HepG2 (cell line): Measurements from ENCODE around the gene DPH5. TPM values are rescaled to one million over a fixed set of nuclear protein-coding genes. Genes with fewer than 3 reads are reported as not detected.

ENCODE experiments used
- ATAC-seq: fragments of 200-7000 bp; cut with Tn5 transposase; 3 replicates; pipeline ENCODE4 v1.9.1; 2020; ENCODE audit warnings: mild to moderate bottlenecking, moderate library complexity
- BruUV-seq: library from RNA; stranded (reverse); fragments of 400-500 nt; replicated peaks from 2 replicates; lab custom pipeline; 2021; lab: Mats Ljungman, UMichigan
- CTCF ChIA-PET: fragments of 300-600 bp; formaldehyde crosslinking; extraction: SDS; loops from one replicate; lab custom pipeline; 2021; ENCODE audit warnings: low total read pairs, inconsistent platforms, low intra/inter-chr PET ratio; lab: Yijun Ruan, JAX
- POLR2A ChIA-PET: fragments of 350-600 bp; sonication (Branson Sonifier 250); formaldehyde crosslinking; loops from one replicate; lab custom pipeline; 2020; ENCODE audit warnings: antibody characterized with exemption, inconsistent platforms; lab: Yijun Ruan, JAX
- DNase-seq: peaks from one replicate; pipeline ENCODE4 v3.0.0-alpha.2; 2015; ENCODE audit warnings: low spot score
- FAIRE-seq: peaks from 3 replicates; lab custom pipeline; 2011; peaks lifted over from hg19 to GRCh38; lab: Jason Lieb, UNC
- H2AFZ ChIP-seq: one replicate; pipeline ENCODE4 v1.6.1; 2011; ENCODE audit warnings: low read length, inconsistent platforms
- H3K27ac ChIP-seq: fragments of 300-600 bp; 3 replicates; pipeline ENCODE4 v1.8.0; 2011; ENCODE audit warnings: mixed run types, mild to moderate bottlenecking, mixed read lengths, low read length, inconsistent platforms; ENCODE audit not compliant: insufficient read depth; ENCODE audit errors: extremely low read length
- H3K27me3 ChIP-seq, 2 experiments: fragments of 200-600 bp in 1 of 2; 2 replicates in 1 of 2; 3 replicates in 1 of 2; pipeline versions ENCODE4 v1.6.0 to v1.8.0; 2011; ENCODE audit warnings: low read length in 2 of 2, mild to moderate bottlenecking in 2 of 2, moderate library complexity in 2 of 2, inconsistent platforms in 1 of 2; ENCODE audit not compliant: insufficient read depth in 2 of 2, control insufficient read depth in 1 of 2
- H3K36me3 ChIP-seq, 2 experiments: fragments of 200-600 bp in 1 of 2; replicated peaks in 1 of 2; 2 replicates in 1 of 2; 3 replicates in 1 of 2; pipeline versions ENCODE4 v1.5.1 to v1.8.0; 2011; ENCODE audit warnings: low read length in 2 of 2, inconsistent platforms in 1 of 2; ENCODE audit not compliant: insufficient read depth in 2 of 2, control insufficient read depth in 1 of 2
- H3K4me1 ChIP-seq: 2 replicates; pipeline ENCODE4 v1.5.1; 2012; ENCODE audit warnings: low read length, inconsistent platforms; ENCODE audit not compliant: insufficient read depth
- H3K4me2 ChIP-seq: 2 replicates; pipeline ENCODE4 v1.6.0; 2011; ENCODE audit warnings: low read depth, low read length, inconsistent platforms
- H3K4me3 ChIP-seq, 3 experiments: fragments of 200-600 bp in 1 of 3; sonication (generic), shearing (Covaris generic) in 1 of 3; replicated peaks in 1 of 3; 2 replicates each; pipeline ENCODE4 v1.5.1; 2011 to 2016; ENCODE audit warnings: low read length in 3 of 3, inconsistent platforms in 2 of 3, low read depth in 2 of 3, mild to moderate bottlenecking in 2 of 3, control low read depth in 1 of 3, mixed read lengths in 1 of 3; ENCODE audit not compliant: insufficient read depth in 1 of 3
- H3K79me2 ChIP-seq: one replicate; pipeline ENCODE4 v1.6.1; 2011; ENCODE audit warnings: low read length, inconsistent platforms; ENCODE audit not compliant: insufficient read depth
- H3K9ac ChIP-seq: 2 replicates; pipeline ENCODE4 v1.6.0; 2011; ENCODE audit warnings: mild to moderate bottlenecking, low read depth, low read length, inconsistent platforms; ENCODE audit not compliant: insufficient read depth
- H3K9me3 ChIP-seq: 2 replicates; pipeline ENCODE4 v1.5.1; 2012; ENCODE audit warnings: mild to moderate bottlenecking, low read length
- H4K20me1 ChIP-seq: 2 replicates; pipeline ENCODE4 v1.6.0; 2011; ENCODE audit warnings: inconsistent platforms, mild to moderate bottlenecking, low read length, moderate library complexity; ENCODE audit not compliant: insufficient read depth
- ERF ChIP-seq: IDR thresholded peaks from 2 replicates; pipeline ENCODE4 v1.6.1; 2018; ENCODE audit warnings: missing biosample characterization, missing genetic modification reagents
- KDM4B ChIP-seq: sonication (generic); formaldehyde crosslinking; IDR thresholded peaks from 2 replicates; pipeline ENCODE4 v1.4.0; 2020; ENCODE audit warnings: missing genetic modification reagents
- KMT2A ChIP-seq: sonication (generic); formaldehyde crosslinking; IDR thresholded peaks from 2 replicates; pipeline ENCODE4 v1.4.0; 2020; ENCODE audit warnings: missing genetic modification reagents
- MEIS2 ChIP-seq: sonication (generic); formaldehyde crosslinking; IDR thresholded peaks from 2 replicates; pipeline ENCODE4 v1.9.0; 2021; ENCODE audit warnings: mild to moderate bottlenecking, missing genetic modification reagents
- NFE2 ChIP-seq: sonication (generic); formaldehyde crosslinking; IDR thresholded peaks from 2 replicates; pipeline ENCODE4 v1.4.0; 2020; ENCODE audit warnings: missing genetic modification reagents
- NFIB ChIP-seq: sonication (generic); formaldehyde crosslinking; IDR thresholded peaks from 2 replicates; pipeline ENCODE4 v1.9.0; 2021; ENCODE audit warnings: missing genetic modification reagents, mild to moderate bottlenecking, borderline replicate concordance
- THRA ChIP-seq: sonication (generic); formaldehyde crosslinking; IDR thresholded peaks from 2 replicates; pipeline ENCODE4 v1.4.0; 2020; ENCODE audit warnings: missing genetic modification reagents, borderline replicate concordance
- ZNF333 ChIP-seq: sonication (generic); formaldehyde crosslinking; IDR thresholded peaks from 2 replicates; pipeline ENCODE4 v1.4.0; 2020; ENCODE audit warnings: mild to moderate bottlenecking, missing genetic modification reagents, borderline replicate concordance
- ZNF382 ChIP-seq: sonication (generic); formaldehyde crosslinking; IDR thresholded peaks from 2 replicates; pipeline ENCODE4 v1.5.0; 2020; ENCODE audit warnings: missing genetic modification reagents, mild to moderate bottlenecking, borderline replicate concordance
- ZNF510 ChIP-seq: sonication (generic); formaldehyde crosslinking; IDR thresholded peaks from 2 replicates; pipeline ENCODE4 v1.4.0; 2020; ENCODE audit warnings: low read depth, mild to moderate bottlenecking, missing genetic modification reagents
- ZNF605 ChIP-seq: sonication (generic); formaldehyde crosslinking; IDR thresholded peaks from 2 replicates; pipeline ENCODE4 v1.8.0; 2022; ENCODE audit warnings: mild to moderate bottlenecking, missing genetic modification reagents
- WGBS: methylation state at CpG from one replicate; pipeline ENCODE4 v1.1.6; 2017; ENCODE audit warnings: low lambda C conversion rate; 5-methylcytosine and 5-hydroxymethylcytosine counted together
- in situ Hi-C: cut with HindIII; loops from 2 replicates; pipeline ENCODE4 v1.10.0; 2017; ENCODE audit warnings: low pct_unique_long_range_greater_than_20kb; ENCODE audit not compliant: extremely low pct_ligation_motif_present
- intact Hi-C: fragments of 100-400 bp; cut with micrococcal nuclease; formaldehyde crosslinking; loops from one replicate; pipeline ENCODE4 v1.10.0; 2022; ENCODE audit not compliant: unreplicated experiment
- polyA plus RNA-seq, 8 experiments: library from polyadenylated mRNA; depleted of rRNA in 3 of 8; stranded (reverse) in 7 of 8; unstranded in 1 of 8; fragments of >200 nt; fragmentation: Illumina TruSeq in 4 of 8; extraction: Trizol in 4 of 8; gene quantifications; 2 replicates each; pipeline versions ENCODE4 v1.2.1 to v1.2.3, GENCODE V29; 2011 to 2016; ENCODE audit warnings: low read depth in 4 of 8, missing spikeins in 1 of 8, mixed read lengths in 1 of 8; ENCODE audit not compliant: insufficient read depth in 1 of 8
- total RNA-seq, 5 experiments: library from RNA; depleted of rRNA; stranded (reverse); fragments of >200 nt; fragmentation: Illumina TruSeq; extraction: Trizol; gene quantifications; 2 replicates each; pipeline ENCODE4 v1.2.3, GENCODE V29; 2016; ENCODE audit warnings: low read depth in 1 of 5

The DPH5 gene
- total and polyA plus RNA-seq, 2 of the 13 experiments (the other 11 are each of a cell fraction or from before 2014, with no cell fraction given), result 53.2 to 79.6 TPM

- ATAC-seq (no peak), FAIRE-seq (no peak), DNase-seq (no peak)
- Histone ChIP-seq H3K9me3 (no peaks in the 10 kb centered on the region), H2AFZ (no peak overlapping the region), H3K27me3 (no peaks in the 10 kb centered on the region), H3K4me1 (no peaks in the 10 kb centered on the region), H3K9ac (no peak overlapping the region), H3K4me3 (no peak overlapping the region), H3K79me2 (no peaks in the 10 kb centered on the region), H3K4me2 (no peak overlapping the region), H3K36me3 (peaks cover 5 to 42% of the 10 kb centered on the region in 2 experiments; a peak in 4 of 5 replicates), H4K20me1 (no peaks in the 10 kb centered on the region; the same call in 1 of the 2 replicates), H3K27ac (no peak overlapping the region)
- BruUV-seq, result no TSS peak
- ChIA-PET CTCF (no interaction called here), POLR2A (no interaction called here)
- TF ChIP-seq KDM4B (CRISPR knock-in tag) (no peak), NFIB (no peak), ZNF605 (CRISPR knock-in tag) (no peak), ZNF382 (CRISPR knock-in tag) (no peak), MEIS2 (no peak), THRA (CRISPR knock-in tag) (no peak), ZNF510 (no peak), NFE2 (CRISPR knock-in tag) (no peak), KMT2A (CRISPR knock-in tag) (no peak), ERF (CRISPR knock-in tag) (no peak), ZNF333 (no peak)
- intact Hi-C loops, result no loop called here
- in situ Hi-C loops, result no loop called here
- 93% methylated on average over 1 of the region's 1 CpG for WGBS
These were observed 57.0 kb downstream of the DPH5 start for GRCh38 chr1:100968621-100969020.
